Neural progenitor cell (in vitro differentiated cells): ENCODE results near the gene ARL15. TPM values are rescaled to one million over a fixed set of nuclear protein-coding genes. Genes with fewer than 3 reads are reported as not detected.

ENCODE experiments used
- DNase-seq: peaks from one replicate; pipeline ENCODE4 v3.0.0-alpha.2; 2016; ENCODE audit warnings: low spot score
- H2AFZ ChIP-seq: fragments of 200-600 bp; sonication (generic); replicated peaks from 2 replicates; pipeline ENCODE4 v1.6.1; 2016; ENCODE audit warnings: antibody characterized with exemption
- H3F3A ChIP-seq: fragments of 200-600 bp; sonication (generic); 2 replicates; pipeline ENCODE4 v1.6.1; 2016; ENCODE audit warnings: antibody characterized with exemption, low read depth
- H3K27ac ChIP-seq: fragments of 200-600 bp; sonication (generic); 2 replicates; pipeline ENCODE4 v1.5.1; 2016; ENCODE audit warnings: mild to moderate bottlenecking
- H3K27me3 ChIP-seq: fragments of 200-600 bp; sonication (generic); 2 replicates; pipeline ENCODE4 v1.6.1; 2016; ENCODE audit warnings: mild to moderate bottlenecking, moderate library complexity
- H3K36me3 ChIP-seq: fragments of 200-600 bp; sonication (generic); 2 replicates; pipeline ENCODE4 v1.5.1; 2016
- H3K4me1 ChIP-seq: fragments of 200-600 bp; sonication (generic); 2 replicates; pipeline ENCODE4 v1.6.1; 2016; ENCODE audit warnings: mixed run types
- H3K4me2 ChIP-seq: fragments of 200-600 bp; sonication (generic); 2 replicates; pipeline ENCODE4 v1.6.1; 2016
- H3K4me3 ChIP-seq: fragments of 200-600 bp; sonication (generic); 2 replicates; pipeline ENCODE4 v1.5.1; 2016
- H3K79me2 ChIP-seq: fragments of 200-600 bp; sonication (generic); 2 replicates; pipeline ENCODE4 v1.6.1; 2016; ENCODE audit warnings: low read depth
- H3K9ac ChIP-seq: fragments of 200-600 bp; sonication (generic); 2 replicates; pipeline ENCODE4 v1.6.1; 2016
- H3K9me3 ChIP-seq: fragments of 200-600 bp; sonication (generic); 2 replicates; pipeline ENCODE4 v1.5.1; 2016; ENCODE audit warnings: low read depth
- H4K20me1 ChIP-seq: fragments of 200-600 bp; sonication (generic); 2 replicates; pipeline ENCODE4 v1.6.1; 2016; ENCODE audit warnings: low read depth
- H3K27ac Mint-ChIP-seq: 3 replicates; pipeline ENCODE4 v1.8.0; 2021; ENCODE audit warnings: mixed read lengths
- H3K27me3 Mint-ChIP-seq: 2 replicates; pipeline ENCODE4 v1.8.0; 2022; ENCODE audit warnings: low read depth, mild to moderate bottlenecking, inconsistent platforms, moderate library complexity, mixed read lengths; ENCODE audit not compliant: insufficient read depth
- H3K36me3 Mint-ChIP-seq: 3 replicates; pipeline ENCODE4 v1.8.0; 2021; ENCODE audit warnings: mixed read lengths
- H3K4me1 Mint-ChIP-seq: 3 replicates; pipeline ENCODE4 v1.8.0; 2021; ENCODE audit warnings: mixed read lengths
- H3K4me3 Mint-ChIP-seq: 3 replicates; pipeline ENCODE4 v1.8.0; 2021; ENCODE audit warnings: mild to moderate bottlenecking, moderate library complexity, mixed read lengths
- H3K9me3 Mint-ChIP-seq: 3 replicates; pipeline ENCODE4 v1.8.0; 2020; ENCODE audit warnings: mixed read lengths
- CTCF ChIP-seq: fragments of 200-600 bp; sonication (generic); IDR thresholded peaks from 2 replicates; pipeline ENCODE4 v1.5.1; 2017; ENCODE audit warnings: antibody characterized with exemption, mild to moderate bottlenecking
- EZH2 ChIP-seq: fragments of 200-600 bp; sonication (generic); IDR thresholded peaks from 2 replicates; pipeline ENCODE4 v1.6.1; 2017; ENCODE audit warnings: antibody characterized with exemption, mild to moderate bottlenecking, moderate library complexity
- EZH2phosphoT487 ChIP-seq: fragments of 200-600 bp; sonication (generic); IDR thresholded peaks from 2 replicates; pipeline ENCODE4 v1.6.1; 2017; ENCODE audit warnings: antibody characterized with exemption
- total RNA-seq: library from RNA; depleted of rRNA; stranded (reverse); fragments of >200 nt; gene quantifications from 2 replicates; pipeline ENCODE4 v1.2.3, GENCODE V29; 2015; ENCODE audit warnings: low replicate concordance

ARL15 gene
- total RNA-seq, 1 donor from 2014 or later, result 39.1 TPM

- Histone ChIP-seq H3K36me3 (no peaks in the 10 kb centered on the region), H3K4me1 (peaks cover 69% of the 10 kb centered on the region), H3K9me3 (peaks cover 6% of the 10 kb centered on the region), H3K4me2 (peak overlapping the region; percentile 76), H3F3A (peaks cover 64% of the 10 kb centered on the region), H3K9ac (no peak overlapping the region), H3K27ac (peak overlapping the region; percentile 95), H3K79me2 (no peaks in the 10 kb centered on the region), H4K20me1 (no peaks in the 10 kb centered on the region), H2AFZ (no peak overlapping the region), H3K4me3 (peak overlapping the region; percentile 35), H3K27me3 (no peaks in the 10 kb centered on the region)
- H3K9me3 Mint-ChIP-seq, result peaks cover 15% of the 10 kb centered on the region
- no peaks in the 10 kb centered on the region for H3K27me3 Mint-ChIP-seq
- H3K36me3 Mint-ChIP-seq, result peaks cover 15% of the 10 kb centered on the region
- TF ChIP-seq CTCF (no peak), EZH2 (no peak), EZH2phosphoT487 (no peak)
- DNase-seq, result peak; percentile 72
- H3K4me1 Mint-ChIP-seq, result peaks cover 61% of the 10 kb centered on the region
- H3K4me3 Mint-ChIP-seq, result peak overlapping the region; percentile 70
- H3K27ac Mint-ChIP-seq, result peak overlapping the region; percentile 87
Observed at GRCh38 chr5:54018438-54018837, 291.9 kb downstream of the ARL15 start.

- peak overlapping the region; percentile 91 for H3K27ac Mint-ChIP-seq
- Histone ChIP-seq H2AFZ (no peak overlapping the region), H3K9me3 (peaks cover 6% of the 10 kb centered on the region), H3K4me1 (peaks cover 66% of the 10 kb centered on the region), H3K79me2 (no peaks in the 10 kb centered on the region), H4K20me1 (no peaks in the 10 kb centered on the region), H3K9ac (no peak overlapping the region), H3K4me3 (peak overlapping the region; percentile 35), H3K27me3 (no peaks in the 10 kb centered on the region), H3K36me3 (no peaks in the 10 kb centered on the region), H3F3A (peaks cover 60% of the 10 kb centered on the region), H3K4me2 (peak overlapping the region; percentile 76), H3K27ac (peak overlapping the region; percentile 95)
- no peak overlapping the region for H3K4me3 Mint-ChIP-seq
- peak; percentile 58 for DNase-seq
- peaks cover 18% of the 10 kb centered on the region for H3K36me3 Mint-ChIP-seq
- no peaks in the 10 kb centered on the region for H3K27me3 Mint-ChIP-seq
- H3K9me3 Mint-ChIP-seq, result peaks cover 20% of the 10 kb centered on the region
- TF ChIP-seq EZH2, result no peak
- TF ChIP-seq EZH2phosphoT487, result no peak
- no peak for TF ChIP-seq CTCF
- peaks cover 58% of the 10 kb centered on the region for H3K4me1 Mint-ChIP-seq
Observed at GRCh38 chr5:54017580-54017979, 292.8 kb downstream of the ARL15 start.

GRCh38 chr5:54013556-54014194 lies 296.7 kb downstream of the ARL15 start:
- peaks cover 59% of the 10 kb centered on the region for H3K4me1 ChIP-seq
- no peak for DNase-seq
- peaks cover 64% of the 10 kb centered on the region for H3F3A ChIP-seq
- TF ChIP-seq EZH2 (no peak), CTCF (no peak), EZH2phosphoT487 (no peak)
- H3K4me1 Mint-ChIP-seq, result peaks cover 47% of the 10 kb centered on the region
- H3K4me3 ChIP-seq, result no peak overlapping the region
- no peaks in the 10 kb centered on the region for H4K20me1 ChIP-seq
- no peaks in the 10 kb centered on the region for H3K27me3 ChIP-seq
- H3K27me3 Mint-ChIP-seq, result peaks cover 2% of the 10 kb centered on the region
- H3K9me3 Mint-ChIP-seq, result peaks cover 23% of the 10 kb centered on the region
- no peak overlapping the region for H3K4me3 Mint-ChIP-seq
- no peak overlapping the region for H3K4me2 ChIP-seq
- peaks cover 6% of the 10 kb centered on the region for H3K9me3 ChIP-seq
- no peaks in the 10 kb centered on the region for H3K36me3 ChIP-seq
- no peak overlapping the region for H3K27ac Mint-ChIP-seq
- H3K27ac ChIP-seq, result no peak overlapping the region
- H3K36me3 Mint-ChIP-seq, result peaks cover 19% of the 10 kb centered on the region
- H3K79me2 ChIP-seq, result no peaks in the 10 kb centered on the region
- no peak overlapping the region for H3K9ac ChIP-seq
- H2AFZ ChIP-seq, result no peak overlapping the region
